ENCODE data around the gene NDOR1. TPM values are rescaled to one million over a fixed set of nuclear protein-coding genes. Genes with fewer than 3 reads are reported as not detected.
A peak's percentile ranks its signal among the peaks of the same experiment; 100 is the strongest.

The NDOR1 gene
- total RNA-seq, 1 donor = 7.8 TPM

GRCh38 chr9:137234055-137234697, 28.7 kb downstream of the NDOR1 start:
- H3K4me3 ChIP-seq (ENCODE audit: low read depth, low read length) = no peak overlapping the region
- no peak for TF ChIP-seq CTCF (IDR thresholded peaks at IDR 0.05; ENCODE audit: insufficient read depth, low read depth, low read length)
- no peak for DNase-seq (ENCODE audit: low read depth)

GRCh38 chr9:137234758-137235423, 29.4 kb downstream of the NDOR1 start:
- no peak for DNase-seq (ENCODE audit: low read depth)
- no peak for TF ChIP-seq CTCF (IDR thresholded peaks at IDR 0.05; ENCODE audit: insufficient read depth, low read depth, low read length)
- no peak overlapping the region for H3K4me3 ChIP-seq (ENCODE audit: low read depth, low read length)

GRCh38 chr9:137235424-137236237, 30.1 kb downstream of the NDOR1 start:
- TF ChIP-seq CTCF (IDR thresholded peaks at IDR 0.05; ENCODE audit: insufficient read depth, low read depth, low read length) = no peak
- DNase-seq (ENCODE audit: low read depth) = no peak
- H3K4me3 ChIP-seq (ENCODE audit: low read depth, low read length) = no peak overlapping the region

- H3K4me3 ChIP-seq (ENCODE audit: low read depth, low read length) = no peak overlapping the region
- DNase-seq (ENCODE audit: low read depth) = peak; percentile 72
- peak; percentile 98 for TF ChIP-seq CTCF (IDR thresholded peaks at IDR 0.05; ENCODE audit: insufficient read depth, low read depth, low read length)
Observed at GRCh38 chr9:137236238-137236935, 30.9 kb downstream of the NDOR1 start.

- no peak overlapping the region for H3K4me3 ChIP-seq (ENCODE audit: low read depth, low read length)
- no peak for TF ChIP-seq CTCF (IDR thresholded peaks at IDR 0.05; ENCODE audit: insufficient read depth, low read depth, low read length)
- DNase-seq (ENCODE audit: low read depth) = no peak
Observed at GRCh38 chr9:137236936-137237421, 31.5 kb downstream of the NDOR1 start.

Data from fibroblast of villous mesenchyme (primary cell).